Stimulated activated CD4-positive, alpha-beta T cell treated with anti-CD3 and anti-CD28 coated beads, Interleukin-15, amount 100 ng/mL, for 1 hour (primary cell): ENCODE measurements around the gene FCGR3B.
"Not testable (repeated sequence)": the region's sequence is repeated elsewhere in the genome, so short reads cannot be mapped to it uniquely, and the experiment has no call there.

ENCODE experiments used
- DNase-seq, 2 donors: peaks; one replicate each; pipeline ENCODE4 v3.0.0-alpha.2; 2020; ENCODE audit warnings: low read depth in 1 of 2, low spot score in 1 of 2

FCGR3B gene

GRCh38 chr1:161606541-161607336 lies 24.2 kb downstream of the FCGR3B start:
- not testable (repeated sequence) for DNase-seq

GRCh38 chr1:161605762-161606540 lies 25.0 kb downstream of the FCGR3B start:
- not testable (repeated sequence) for DNase-seq

GRCh38 chr1:161605024-161605423 lies 26.0 kb downstream of the FCGR3B start:
- not testable (repeated sequence) for DNase-seq

- not testable (repeated sequence) for DNase-seq
Observed at GRCh38 chr1:161597077-161597476, 33.9 kb downstream of the FCGR3B start.

- not testable (repeated sequence) for DNase-seq
Observed at GRCh38 chr1:161595583-161595982, 35.4 kb downstream of the FCGR3B start.

GRCh38 chr1:161595173-161595572 lies 35.8 kb downstream of the FCGR3B start:
- not testable (repeated sequence) for DNase-seq

- not testable (repeated sequence) for DNase-seq
Observed at GRCh38 chr1:161594269-161594984, 36.5 kb downstream of the FCGR3B start.

GRCh38 chr1:161593092-161593755 lies 37.8 kb downstream of the FCGR3B start:
- not testable (repeated sequence) for DNase-seq

- DNase-seq: not testable (repeated sequence)
Observed at GRCh38 chr1:161592586-161592985, 38.4 kb downstream of the FCGR3B start.

GRCh38 chr1:161589920-161590319 lies 41.1 kb downstream of the FCGR3B start:
- DNase-seq: not testable (repeated sequence)

- DNase-seq: not testable (repeated sequence)
Observed at GRCh38 chr1:161589365-161589764, 41.6 kb downstream of the FCGR3B start.

GRCh38 chr1:161588596-161588995 lies 42.4 kb downstream of the FCGR3B start:
- not testable (repeated sequence) for DNase-seq

- not testable (repeated sequence) for DNase-seq
Observed at GRCh38 chr1:161582882-161583281, 48.1 kb downstream of the FCGR3B start.

GRCh38 chr1:161580879-161581537 lies 50.0 kb downstream of the FCGR3B start:
- DNase-seq: not testable (repeated sequence)

GRCh38 chr1:161579856-161580507 lies 51.0 kb downstream of the FCGR3B start:
- DNase-seq: not testable (repeated sequence)

GRCh38 chr1:161576676-161577075 lies 54.3 kb downstream of the FCGR3B start:
- DNase-seq: not testable (repeated sequence)
